ENCODE results near the gene PRELP.

The PRELP gene

DNA sequence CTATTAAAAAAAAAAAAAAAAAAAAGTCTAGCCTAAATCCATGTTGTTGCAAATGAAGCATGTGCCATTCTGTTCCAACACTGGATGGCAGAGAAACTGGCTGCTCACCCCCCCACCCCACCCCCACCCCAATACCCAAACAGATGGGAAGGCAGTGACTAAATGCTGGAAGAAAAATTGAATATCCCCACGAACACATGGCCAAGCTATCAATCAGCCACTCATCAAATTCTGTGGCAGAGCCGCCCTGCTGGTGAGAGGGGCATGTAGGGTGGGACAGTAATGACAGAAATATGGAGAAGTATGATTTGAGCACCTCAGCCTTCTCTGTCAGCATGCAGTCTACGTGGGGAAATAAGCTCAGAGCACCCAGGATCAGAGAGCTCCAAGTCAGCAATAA, 52.5 kb downstream of the PRELP start:
- no peak for DNase-seq

- no peak for DNase-seq
Measured at GRCh38 chr1:203528976-203529835, 53.6 kb downstream of the PRELP start.

GRCh38 chr1:203531063-203531462, 55.5 kb downstream of the PRELP start:
- no peak for DNase-seq

DNA sequence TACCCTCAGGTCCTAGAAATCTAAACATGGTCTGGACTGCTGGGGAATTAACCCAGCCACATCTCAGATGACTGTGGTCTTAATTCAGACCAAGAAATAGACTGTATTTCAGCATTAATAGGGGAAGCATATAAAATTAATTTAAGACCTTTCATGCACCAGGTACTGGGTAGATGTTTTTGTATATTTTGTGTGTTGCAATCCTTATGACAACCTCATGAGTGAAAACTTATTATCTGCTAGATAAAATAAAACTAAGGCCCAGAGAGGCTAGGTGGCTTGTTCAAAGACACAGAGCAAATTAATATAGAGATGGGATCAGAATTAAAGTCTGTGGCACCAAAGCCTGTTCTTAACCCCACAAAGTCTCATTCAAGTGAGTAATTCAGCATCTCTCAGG, 58.4 kb downstream of the PRELP start:
- DNase-seq = no peak

DNA sequence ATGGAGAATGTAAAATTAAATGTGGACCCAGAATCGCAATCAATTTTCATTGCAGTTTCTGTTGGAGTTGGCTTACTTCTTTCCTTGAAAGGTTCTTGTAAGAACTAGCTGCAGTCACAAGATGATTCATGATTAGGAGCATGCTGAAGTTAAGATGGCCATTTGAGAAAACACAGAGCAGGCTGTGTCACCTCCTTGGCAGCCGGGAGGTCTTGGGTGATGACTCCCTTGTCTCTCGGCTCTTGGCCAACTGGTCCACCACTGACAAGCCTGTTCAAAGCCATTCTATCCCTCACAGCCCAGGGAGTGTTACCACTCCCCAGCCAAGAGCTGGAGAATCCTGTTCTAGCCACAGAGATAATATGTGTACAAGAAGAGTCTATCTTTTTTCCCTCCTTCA, 58.9 kb downstream of the PRELP start:
- DNase-seq = no peak

GRCh38 chr1:203536575-203536974, 61.0 kb downstream of the PRELP start:
- no peak for DNase-seq

DNA sequence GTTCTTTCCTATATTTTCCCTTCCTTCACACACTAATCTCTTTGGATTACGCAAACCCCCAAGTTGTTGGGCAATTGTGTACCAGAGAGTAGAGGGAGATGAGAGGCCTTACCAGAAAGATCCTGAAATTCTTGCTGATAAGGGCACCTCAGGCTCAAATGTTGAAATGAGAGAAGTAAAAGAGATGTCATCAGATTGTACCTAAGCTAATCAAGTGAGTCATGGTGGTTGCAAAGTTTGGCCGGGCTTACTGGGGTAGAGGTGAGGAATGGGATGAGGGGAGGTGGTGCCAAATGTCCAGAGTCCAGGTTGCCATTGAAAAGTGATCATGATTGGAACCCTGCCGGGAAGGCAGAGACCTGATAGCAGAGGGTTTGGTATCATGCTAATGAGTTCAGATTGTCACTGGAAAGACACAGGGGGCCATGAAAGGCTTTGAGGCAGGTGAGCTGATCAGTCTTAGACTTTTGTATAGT, 61.4 kb downstream of the PRELP start:
- no peak for DNase-seq

DNA sequence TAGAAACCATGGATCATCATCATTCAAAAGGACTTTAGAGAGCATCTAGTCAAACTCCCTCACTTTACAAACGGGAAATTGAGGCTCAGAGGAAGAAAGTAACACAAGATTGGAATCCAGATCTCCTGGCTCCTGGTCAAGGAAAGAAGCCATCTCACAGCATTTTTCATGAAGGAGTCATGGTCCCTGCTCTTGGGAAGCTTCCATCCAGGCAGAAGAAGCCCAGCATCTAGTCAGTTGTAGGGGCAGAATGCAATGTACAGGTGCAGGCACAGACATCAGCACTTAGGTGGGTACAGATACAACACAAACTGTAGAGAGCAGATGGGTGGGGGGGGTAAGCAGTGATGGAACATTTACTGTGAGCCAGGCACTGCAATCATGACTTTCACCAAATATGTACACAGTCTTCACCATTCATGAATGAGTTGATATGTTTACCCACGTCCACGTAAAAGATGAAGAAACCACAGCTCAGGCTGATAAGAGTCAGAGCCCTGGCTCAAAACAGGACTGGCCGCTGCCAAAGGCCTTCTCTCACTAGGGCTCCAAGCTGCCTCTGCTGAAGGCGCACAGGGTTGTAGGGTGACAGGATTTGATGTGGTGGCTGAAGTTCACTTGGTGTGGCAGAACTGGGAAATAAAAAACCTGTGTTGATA, 62.3 kb downstream of the PRELP start:
- DNase-seq = no peak

GRCh38 chr1:203538726-203539125, 63.1 kb downstream of the PRELP start:
- DNase-seq = no peak

GRCh38 chr1:203539831-203540546, 64.4 kb downstream of the PRELP start:
- DNase-seq = no peak

Measured in NCI-H187 treated with DMSO at 0.1 percent for 48 hours (cell line).